Progenitor cell of endocrine pancreas (in vitro differentiated cells): ENCODE results near the gene TGFB1. TPM values are rescaled to one million over a fixed set of nuclear protein-coding genes. Genes with fewer than 3 reads are reported as not detected.

Experiments used
- DNase-seq: peaks from one replicate; pipeline ENCODE4 v3.0.0; 2021; ENCODE audit warnings: low spot score; ENCODE audit not compliant: unreplicated experiment
- H3K27ac Mint-ChIP-seq: 2 replicates; pipeline ENCODE4 v1.8.0; 2021; ENCODE audit warnings: mild to moderate bottlenecking, moderate library complexity, mixed read lengths
- H3K27me3 Mint-ChIP-seq: 2 replicates; pipeline ENCODE4 v1.8.0; 2021; ENCODE audit warnings: mixed read lengths
- H3K36me3 Mint-ChIP-seq: 2 replicates; pipeline ENCODE4 v1.8.0; 2022; ENCODE audit warnings: mixed read lengths; ENCODE audit not compliant: insufficient read depth
- H3K4me1 Mint-ChIP-seq: 2 replicates; pipeline ENCODE4 v1.8.0; 2021; ENCODE audit warnings: low read depth, mixed read lengths
- H3K4me3 Mint-ChIP-seq: 2 replicates; pipeline ENCODE4 v1.8.0; 2021; ENCODE audit warnings: low read depth, mild to moderate bottlenecking, moderate library complexity, mixed read lengths
- H3K9me3 Mint-ChIP-seq: 2 replicates; pipeline ENCODE4 v1.8.0; 2021; ENCODE audit warnings: low read depth, mixed read lengths
- CTCF ChIP-seq: fragments of 200-600 bp; sonication (generic); IDR thresholded peaks from one replicate; pipeline ENCODE4 v1.5.0; 2021; ENCODE audit warnings: antibody characterized with exemption, mild to moderate bottlenecking; ENCODE audit not compliant: unreplicated experiment
- total RNA-seq: library from RNA; stranded (reverse); gene quantifications from 2 replicates; pipeline ENCODE4 v1.2.1, GENCODE V29; 2021

Gene TGFB1
- total RNA-seq, 1 donor from 2014 or later = 4.3 TPM

- no peak overlapping the region for H3K4me3 Mint-ChIP-seq
- peaks cover 22% of the 10 kb centered on the region for H3K36me3 Mint-ChIP-seq
- no peak for DNase-seq
- no peak for TF ChIP-seq CTCF
- H3K27me3 Mint-ChIP-seq = no peaks in the 10 kb centered on the region
- no peaks in the 10 kb centered on the region for H3K9me3 Mint-ChIP-seq
- H3K4me1 Mint-ChIP-seq = peaks cover 26% of the 10 kb centered on the region
- H3K27ac Mint-ChIP-seq = no peak overlapping the region
Observed at GRCh38 chr19:41320568-41320967, 33.2 kb downstream of the TGFB1 start.

- DNase-seq = no peak
- TF ChIP-seq CTCF = no peak
- no peak overlapping the region for H3K4me3 Mint-ChIP-seq
- H3K36me3 Mint-ChIP-seq = peaks cover 22% of the 10 kb centered on the region
- no peaks in the 10 kb centered on the region for H3K27me3 Mint-ChIP-seq
- no peaks in the 10 kb centered on the region for H3K9me3 Mint-ChIP-seq
- H3K4me1 Mint-ChIP-seq = peaks cover 22% of the 10 kb centered on the region
- no peak overlapping the region for H3K27ac Mint-ChIP-seq
Observed at GRCh38 chr19:41320185-41320518, 33.6 kb downstream of the TGFB1 start.

GRCh38 chr19:41319500-41320184, 34.1 kb downstream of the TGFB1 start:
- no peak overlapping the region for H3K4me3 Mint-ChIP-seq
- no peak overlapping the region for H3K27ac Mint-ChIP-seq
- H3K36me3 Mint-ChIP-seq = peaks cover 22% of the 10 kb centered on the region
- DNase-seq = no peak
- no peaks in the 10 kb centered on the region for H3K9me3 Mint-ChIP-seq
- H3K4me1 Mint-ChIP-seq = peaks cover 19% of the 10 kb centered on the region
- H3K27me3 Mint-ChIP-seq = no peaks in the 10 kb centered on the region
- TF ChIP-seq CTCF = no peak

GRCh38 chr19:41318696-41319499, 34.8 kb downstream of the TGFB1 start:
- no peak for DNase-seq
- H3K27me3 Mint-ChIP-seq = no peaks in the 10 kb centered on the region
- no peak overlapping the region for H3K4me3 Mint-ChIP-seq
- peaks cover 22% of the 10 kb centered on the region for H3K36me3 Mint-ChIP-seq
- no peak overlapping the region for H3K27ac Mint-ChIP-seq
- TF ChIP-seq CTCF = no peak
- H3K9me3 Mint-ChIP-seq = no peaks in the 10 kb centered on the region
- H3K4me1 Mint-ChIP-seq = peaks cover 11% of the 10 kb centered on the region

- no peak overlapping the region for H3K27ac Mint-ChIP-seq
- TF ChIP-seq CTCF = no peak
- peaks cover 26% of the 10 kb centered on the region for H3K36me3 Mint-ChIP-seq
- no peak for DNase-seq
- H3K4me3 Mint-ChIP-seq = no peak overlapping the region
- H3K27me3 Mint-ChIP-seq = no peaks in the 10 kb centered on the region
- H3K4me1 Mint-ChIP-seq = peaks cover 4% of the 10 kb centered on the region
- H3K9me3 Mint-ChIP-seq = no peaks in the 10 kb centered on the region
Observed at GRCh38 chr19:41316306-41316920, 37.3 kb downstream of the TGFB1 start.
